Trophoblast cell (in vitro differentiated cells and primary cell): ENCODE measurements around the gene ZBTB32.

ENCODE experiments used
- DNase-seq, 2 donors: peaks; one replicate each; pipeline ENCODE4 v3.0.0-alpha.2; 2016
- H2AFZ ChIP-seq: 2 replicates; pipeline ENCODE4 v1.6.1; 2013; ENCODE audit warnings: low read length, moderate library complexity, mild to moderate bottlenecking; ENCODE audit not compliant: insufficient read depth, poor library complexity
- H2AK5ac ChIP-seq: 2 replicates; pipeline ENCODE4 v1.6.1; 2013; ENCODE audit warnings: mild to moderate bottlenecking, low read length
- H2BK120ac ChIP-seq: 2 replicates; pipeline ENCODE4 v1.6.1; 2013; ENCODE audit warnings: low read length, mild to moderate bottlenecking, moderate library complexity; ENCODE audit not compliant: insufficient read depth, poor library complexity
- H2BK12ac ChIP-seq: 2 replicates; pipeline ENCODE4 v1.6.1; 2013; ENCODE audit warnings: mild to moderate bottlenecking, low read length, moderate library complexity
- H2BK5ac ChIP-seq: 2 replicates; pipeline ENCODE4 v1.6.1; 2013; ENCODE audit warnings: low read length, low read depth, moderate library complexity, mild to moderate bottlenecking; ENCODE audit not compliant: poor library complexity
- H3K14ac ChIP-seq: 2 replicates; pipeline ENCODE4 v1.6.1; 2013; ENCODE audit warnings: mild to moderate bottlenecking, low read length
- H3K18ac ChIP-seq: 2 replicates; pipeline ENCODE4 v1.6.1; 2013; ENCODE audit warnings: mild to moderate bottlenecking, low read length
- H3K23ac ChIP-seq: 2 replicates; pipeline ENCODE4 v1.6.1; 2013; ENCODE audit warnings: low read length
- H3K27ac ChIP-seq: 2 replicates; pipeline ENCODE4 v1.5.1; 2013; ENCODE audit warnings: low read depth, mild to moderate bottlenecking, inconsistent platforms, low read length, moderate library complexity
- H3K27me3 ChIP-seq: 2 replicates; pipeline ENCODE4 v1.6.1; 2013; ENCODE audit warnings: inconsistent platforms, mild to moderate bottlenecking, low read length, moderate library complexity; ENCODE audit not compliant: insufficient read depth
- H3K36me3 ChIP-seq, 2 experiments: 1 replicate in 1 of 2; 2 replicates in 1 of 2; pipeline ENCODE4 v1.6.1; 2013; ENCODE audit warnings: low read length in 2 of 2, mild to moderate bottlenecking in 2 of 2, moderate library complexity in 1 of 2; ENCODE audit not compliant: insufficient read depth in 2 of 2, control insufficient read depth in 1 of 2
- H3K4ac ChIP-seq: 2 replicates; pipeline ENCODE4 v1.6.1; 2013; ENCODE audit warnings: low read depth, mild to moderate bottlenecking, low read length, moderate library complexity
- H3K4me1 ChIP-seq, 2 experiments: 1 replicate in 1 of 2; 2 replicates in 1 of 2; pipeline ENCODE4 v1.6.1; 2013; ENCODE audit warnings: low read length in 2 of 2, mild to moderate bottlenecking in 2 of 2, moderate library complexity in 1 of 2; ENCODE audit not compliant: insufficient read depth in 2 of 2, control insufficient read depth in 1 of 2
- H3K4me2 ChIP-seq: 2 replicates; pipeline ENCODE4 v1.6.1; 2013; ENCODE audit warnings: inconsistent platforms, mild to moderate bottlenecking, low read length, moderate library complexity
- H3K4me3 ChIP-seq: 2 replicates; pipeline ENCODE4 v1.5.1; 2013; ENCODE audit warnings: mild to moderate bottlenecking, low read depth, low read length, inconsistent platforms
- H3K79me1 ChIP-seq: one replicate; pipeline ENCODE4 v1.6.1; 2013; ENCODE audit warnings: low read length
- H3K79me2 ChIP-seq: 2 replicates; pipeline ENCODE4 v1.6.1; 2013; ENCODE audit warnings: low read length, mild to moderate bottlenecking; ENCODE audit not compliant: control insufficient read depth, insufficient read depth, poor library complexity
- H3K9ac ChIP-seq: 2 replicates; pipeline ENCODE4 v1.6.1; 2013; ENCODE audit warnings: mild to moderate bottlenecking, low read length
- H3K9me3 ChIP-seq: 2 replicates; pipeline ENCODE4 v1.6.1; 2013; ENCODE audit warnings: low read depth, mild to moderate bottlenecking, control low read depth, inconsistent platforms, low read length; ENCODE audit not compliant: insufficient read depth
- H4K12ac ChIP-seq: 2 replicates; pipeline ENCODE4 v1.6.1; 2013; ENCODE audit warnings: low read depth, mild to moderate bottlenecking, low read length, moderate library complexity
- H4K8ac ChIP-seq: 2 replicates; pipeline ENCODE4 v1.6.1; 2013; ENCODE audit warnings: low read depth, mild to moderate bottlenecking, low read length, moderate library complexity
- H4K91ac ChIP-seq: one replicate; pipeline ENCODE4 v1.6.1; 2013; ENCODE audit warnings: low read depth, mild to moderate bottlenecking, low read length, moderate library complexity
- WGBS: extraction: QIAGEN DNeasy Blood & Tissue Kit; methylation state at CpG from one replicate; pipeline ENCODE4 v1.1.7; 2013; ENCODE audit warnings: missing lambda C conversion rate; ENCODE audit not compliant: insufficient read length, insufficient coverage; ENCODE audit errors: extremely low coverage; 5-methylcytosine and 5-hydroxymethylcytosine counted together

Gene ZBTB32

GRCh38 chr19:35703343-35703742, 1.0 kb upstream of the ZBTB32 start:
- no peak overlapping the region for H3K23ac ChIP-seq
- no peak overlapping the region for H3K9ac ChIP-seq
- no peak overlapping the region for H3K4me3 ChIP-seq
- no peak overlapping the region for H3K14ac ChIP-seq
- no peaks in the 10 kb centered on the region for H3K9me3 ChIP-seq
- H2BK5ac ChIP-seq: no peak overlapping the region
- no peak overlapping the region for H3K27ac ChIP-seq
- H2BK12ac ChIP-seq: no peak overlapping the region
- WGBS: no CpG with 5 or more reads among the region's 9 CpGs
- no peak overlapping the region for H4K12ac ChIP-seq
- no peaks in the 10 kb centered on the region for H3K79me2 ChIP-seq
- no peak overlapping the region for H2BK120ac ChIP-seq
- no peaks in the 10 kb centered on the region for H3K27me3 ChIP-seq
- no peak overlapping the region for H4K8ac ChIP-seq
- H3K4me2 ChIP-seq: no peak overlapping the region
- no peak overlapping the region for H3K18ac ChIP-seq
- DNase-seq: no peak
- no peaks in the 10 kb centered on the region for H3K36me3 ChIP-seq
- no peak overlapping the region for H4K91ac ChIP-seq
- H3K4ac ChIP-seq: no peak overlapping the region
- H3K4me1 ChIP-seq: peaks cover 3 to 5% of the 10 kb centered on the region in 2 experiments
- no peaks in the 10 kb centered on the region for H3K79me1 ChIP-seq
- H2AK5ac ChIP-seq: no peak overlapping the region
- H2AFZ ChIP-seq: no peak overlapping the region

- Histone ChIP-seq H4K12ac (no peak overlapping the region), H2BK120ac (no peak overlapping the region), H3K79me2 (no peaks in the 10 kb centered on the region), H3K4me3 (no peak overlapping the region), H3K9me3 (no peaks in the 10 kb centered on the region), H3K27me3 (no peaks in the 10 kb centered on the region), H2BK5ac (no peak overlapping the region), H3K4me1 (no peaks in the 10 kb centered on the region), H2BK12ac (no peak overlapping the region), H3K79me1 (no peaks in the 10 kb centered on the region), H4K91ac (no peak overlapping the region), H3K14ac (no peak overlapping the region), H4K8ac (no peak overlapping the region), H3K36me3 (no peaks in the 10 kb centered on the region), H2AK5ac (no peak overlapping the region), H3K27ac (no peak overlapping the region), H3K18ac (no peak overlapping the region), H3K4me2 (no peak overlapping the region), H2AFZ (no peak overlapping the region), H3K23ac (no peak overlapping the region), H3K9ac (no peak overlapping the region), H3K4ac (no peak overlapping the region)
- peak; percentile 43 to 75 for DNase-seq
- WGBS: no CpG with 5 or more reads among the region's 1 CpG
Measured at GRCh38 chr19:35708391-35708790, 4.0 kb downstream of the ZBTB32 start.

GRCh38 chr19:35710784-35711723, 6.7 kb downstream of the ZBTB32 start:
- no peak overlapping the region for H3K14ac ChIP-seq
- H4K12ac ChIP-seq: no peak overlapping the region
- no peaks in the 10 kb centered on the region for H3K36me3 ChIP-seq
- H4K91ac ChIP-seq: no peak overlapping the region
- no peak overlapping the region for H2BK12ac ChIP-seq
- no peak for DNase-seq
- no peak overlapping the region for H3K9ac ChIP-seq
- H3K79me1 ChIP-seq: no peaks in the 10 kb centered on the region
- no peaks in the 10 kb centered on the region for H3K9me3 ChIP-seq
- H3K27ac ChIP-seq: no peak overlapping the region
- no peak overlapping the region for H2AFZ ChIP-seq
- no CpG with 5 or more reads among the region's 13 CpGs for WGBS
- H3K23ac ChIP-seq: no peak overlapping the region
- H3K4ac ChIP-seq: no peak overlapping the region
- H3K27me3 ChIP-seq: no peaks in the 10 kb centered on the region
- H4K8ac ChIP-seq: no peak overlapping the region
- no peak overlapping the region for H2AK5ac ChIP-seq
- no peak overlapping the region for H3K4me3 ChIP-seq
- H3K4me2 ChIP-seq: no peak overlapping the region
- no peak overlapping the region for H3K18ac ChIP-seq
- no peaks in the 10 kb centered on the region for H3K79me2 ChIP-seq
- no peak overlapping the region for H2BK5ac ChIP-seq
- peaks cover 5% of the 10 kb centered on the region in 2 experiments for H3K4me1 ChIP-seq
- H2BK120ac ChIP-seq: no peak overlapping the region

- Histone ChIP-seq H3K4ac (no peak overlapping the region), H3K23ac (no peak overlapping the region), H4K8ac (no peak overlapping the region), H3K18ac (no peak overlapping the region), H2BK5ac (no peak overlapping the region), H2AFZ (no peak overlapping the region), H2BK120ac (no peak overlapping the region), H3K27ac (no peak overlapping the region), H3K9ac (no peak overlapping the region), H2AK5ac (no peak overlapping the region), H4K91ac (no peak overlapping the region), H3K14ac (no peak overlapping the region), H3K36me3 (no peaks in the 10 kb centered on the region), H3K4me3 (no peak overlapping the region), H3K27me3 (no peaks in the 10 kb centered on the region), H3K79me2 (no peaks in the 10 kb centered on the region), H3K9me3 (no peaks in the 10 kb centered on the region), H3K79me1 (peaks cover 6% of the 10 kb centered on the region), H3K4me2 (no peak overlapping the region), H3K4me1 (peaks cover 8 to 10% of the 10 kb centered on the region in 2 experiments), H4K12ac (no peak overlapping the region), H2BK12ac (no peak overlapping the region)
- DNase-seq: no peak
- no CpG with 5 or more reads among the region's 11 CpGs for WGBS
Measured at GRCh38 chr19:35712567-35713505, 8.5 kb downstream of the ZBTB32 start.
